Keratinocyte (primary cell): Measurements from ENCODE around the gene PCDHGB3.

Experiments
- CTCF ChIP-seq, 3 experiments: IDR thresholded peaks in 1 of 3; conservative IDR thresholded peaks in 1 of 3; optimal IDR thresholded peaks in 1 of 3; 2 replicates in 2 of 3; 3 replicates in 1 of 3; pipeline versions ENCODE3 to v1.5.1; 2011; ENCODE audit warnings: low read length in 3 of 3, mild to moderate bottlenecking in 3 of 3, moderate library complexity in 2 of 3, control low read depth in 1 of 3, inconsistent platforms in 1 of 3; ENCODE audit not compliant: insufficient read depth in 2 of 3; ENCODE audit errors: extremely low read depth in 1 of 3
- EZH2 ChIP-seq: IDR thresholded peaks from one replicate; pipeline ENCODE4 v1.6.1; 2012; ENCODE audit warnings: inconsistent platforms, mild to moderate bottlenecking, low read length, moderate library complexity

GRCh38 chr5:141384471-141385267 lies 14.6 kb downstream of the PCDHGB3 start:
- TF ChIP-seq CTCF (optimal IDR thresholded peaks at IDR 0.05 in 1 of 3, IDR thresholded peaks at IDR 0.05 in 1 of 3, conservative IDR thresholded peaks at IDR 0.05 in 1 of 3; ENCODE audit: extremely low read depth in 1 of 3, insufficient read depth in 2 of 3, low read length in 3 of 3): no peak
- no peak for TF ChIP-seq EZH2
